Stimulated activated CD8-positive, alpha-beta memory T cell treated with anti-CD3 and anti-CD28 coated beads, Interleukin-4, amount 100 ng/mL, for 48 hours (primary cell): ENCODE measurements around the gene MRE11.

Experiments
- DNase-seq: peaks from one replicate; pipeline ENCODE4 v3.0.0-alpha.2; 2020

Gene MRE11

GRCh38 chr11:94504689-94505293, 11.1 kb upstream of the MRE11 start:
- no peak for DNase-seq

GRCh38 chr11:94501522-94501921, 7.9 kb upstream of the MRE11 start:
- no peak for DNase-seq

DNA sequence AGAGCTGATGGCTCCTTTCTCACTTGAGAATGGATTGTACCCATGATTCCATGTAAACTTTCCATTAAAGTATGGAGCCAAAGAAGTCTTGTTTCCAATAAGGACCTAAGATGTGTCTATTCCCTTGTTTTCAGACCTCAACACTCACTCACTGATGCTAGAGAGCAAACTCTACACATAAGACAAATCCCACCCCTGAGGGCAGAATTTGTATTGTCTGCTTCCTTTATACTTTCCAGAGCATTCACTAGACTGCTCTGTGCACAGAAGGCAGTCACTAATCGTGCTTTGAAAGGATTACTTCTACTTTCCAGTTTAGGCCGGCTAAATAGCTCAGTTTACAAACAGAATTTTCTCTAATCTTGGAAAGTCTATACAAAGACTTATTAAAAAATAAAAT, 6.5 kb upstream of the MRE11 start:
- DNase-seq, result no peak

- no peak for DNase-seq
Observed at GRCh38 chr11:94494126-94494680, 559 bp upstream of the MRE11 start.

DNA sequence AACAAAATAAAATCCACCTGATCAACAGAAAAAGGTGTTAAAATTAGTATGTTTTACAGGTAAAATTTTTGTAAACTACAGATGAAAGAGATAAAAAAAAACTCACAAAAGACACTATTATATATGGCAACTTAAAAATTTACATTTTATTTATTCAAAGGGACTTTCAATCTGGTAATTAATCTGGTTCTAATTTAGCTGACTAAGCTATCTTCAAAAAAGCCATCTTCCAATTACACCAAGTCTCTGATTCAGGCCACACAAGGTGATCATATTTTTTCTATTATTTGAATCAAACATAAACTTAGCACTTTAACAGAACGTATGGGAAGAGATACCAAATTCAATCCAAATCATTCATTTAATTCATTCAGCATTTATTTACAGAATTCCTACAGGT, 7.6 kb downstream of the MRE11 start:
- DNase-seq, result no peak

DNA sequence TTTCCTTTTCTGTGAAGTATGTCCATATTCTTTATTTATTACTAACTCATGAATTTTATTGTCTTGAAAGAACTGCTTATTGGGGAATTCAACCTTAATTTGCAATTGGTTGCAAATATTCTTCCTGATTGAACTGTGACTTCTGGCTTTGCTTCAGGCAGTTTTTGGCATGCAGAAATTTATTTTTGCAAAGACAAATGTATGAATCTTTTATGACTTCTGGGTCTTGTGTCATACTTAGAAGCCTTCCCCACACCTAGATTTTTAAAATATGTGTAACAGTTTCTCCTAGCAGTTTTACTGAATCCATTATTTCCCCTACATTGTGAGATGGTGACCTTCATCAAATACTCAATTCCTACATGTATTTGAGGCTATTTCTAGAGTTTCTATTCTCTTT, 12.3 kb downstream of the MRE11 start:
- no peak for DNase-seq

DNA sequence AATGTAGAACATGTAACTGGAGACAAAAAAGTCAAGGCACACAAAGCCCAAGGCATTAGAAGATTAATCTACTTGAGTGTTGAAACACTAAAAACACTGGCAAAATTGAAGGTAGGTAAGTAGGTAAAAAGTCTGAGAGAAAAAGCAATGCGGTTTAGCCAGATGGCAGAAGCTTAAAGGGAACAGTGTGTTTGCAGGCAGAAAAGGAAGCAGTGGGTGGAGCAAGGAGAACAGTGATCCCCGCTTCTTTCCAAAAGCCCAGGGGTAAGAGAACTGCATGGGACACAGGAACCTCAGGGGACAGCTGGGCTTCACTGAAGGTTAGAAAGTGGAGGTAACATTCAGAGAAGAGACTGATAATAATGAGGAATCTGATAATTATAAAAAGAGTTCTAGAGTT, 16.0 kb downstream of the MRE11 start:
- DNase-seq, result no peak

DNA sequence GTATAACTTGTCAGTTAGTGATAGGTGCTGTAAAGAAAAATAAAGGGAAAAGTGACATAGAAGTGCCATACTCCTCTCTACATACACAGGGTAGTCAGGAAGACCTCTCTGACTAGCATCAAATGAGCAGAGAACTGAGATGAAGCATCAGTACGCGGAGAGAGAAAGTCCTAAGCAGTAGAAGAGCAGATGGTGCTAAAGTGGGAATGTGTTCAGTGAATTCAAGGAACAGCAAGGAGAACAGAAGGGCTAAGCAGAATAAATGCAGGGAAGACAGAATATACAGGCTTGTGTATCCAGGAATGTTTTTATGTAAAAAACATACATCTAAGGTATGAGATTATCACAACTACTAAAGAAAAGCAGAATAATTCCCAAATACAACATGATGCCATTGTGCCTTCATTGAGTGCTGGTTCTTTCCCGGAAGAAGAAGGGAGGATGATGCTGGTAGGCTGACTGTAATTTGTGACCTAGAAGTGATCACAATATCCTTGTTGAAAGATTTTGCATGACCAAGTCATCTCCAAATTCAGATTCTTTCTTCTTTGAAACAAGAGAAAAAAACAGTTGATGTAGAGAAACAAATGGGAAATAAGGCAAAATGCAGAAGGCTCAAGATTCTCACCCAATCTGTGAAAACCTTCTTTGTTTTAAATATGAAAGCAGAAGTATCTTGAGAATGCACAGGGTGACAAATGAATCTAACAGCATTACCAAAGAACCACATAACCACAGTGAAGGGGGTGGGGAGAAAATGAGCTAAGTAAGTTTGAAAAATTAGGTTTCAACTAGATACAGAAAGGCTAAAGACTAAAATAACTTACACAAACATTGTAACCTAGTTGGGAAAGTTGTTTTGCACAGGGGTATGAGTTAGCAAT, 20.5 kb downstream of the MRE11 start:
- DNase-seq, result no peak

GRCh38 chr11:94469416-94469815, 24.2 kb downstream of the MRE11 start:
- no peak for DNase-seq

DNA sequence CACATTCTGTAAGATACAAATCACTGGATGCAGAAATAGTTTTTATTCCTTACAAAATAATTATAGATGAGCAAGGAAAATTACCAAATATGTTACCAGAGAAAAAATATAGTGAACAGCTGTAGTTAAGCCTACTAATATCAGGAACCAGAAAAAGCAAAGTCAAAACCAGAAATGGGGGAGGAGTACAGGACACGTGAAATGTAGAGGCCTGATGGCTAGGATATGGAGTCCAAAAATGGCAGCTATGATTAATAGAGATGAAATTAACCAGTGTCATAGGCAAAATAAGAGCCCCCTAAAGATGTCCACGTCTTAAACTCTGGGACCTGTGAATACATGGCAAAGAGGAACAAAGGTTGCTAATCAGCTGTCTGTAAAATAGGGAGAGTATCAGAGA, 34.1 kb downstream of the MRE11 start:
- DNase-seq, result no peak

GRCh38 chr11:94457118-94458029, 36.3 kb downstream of the MRE11 start:
- no peak for DNase-seq

DNA sequence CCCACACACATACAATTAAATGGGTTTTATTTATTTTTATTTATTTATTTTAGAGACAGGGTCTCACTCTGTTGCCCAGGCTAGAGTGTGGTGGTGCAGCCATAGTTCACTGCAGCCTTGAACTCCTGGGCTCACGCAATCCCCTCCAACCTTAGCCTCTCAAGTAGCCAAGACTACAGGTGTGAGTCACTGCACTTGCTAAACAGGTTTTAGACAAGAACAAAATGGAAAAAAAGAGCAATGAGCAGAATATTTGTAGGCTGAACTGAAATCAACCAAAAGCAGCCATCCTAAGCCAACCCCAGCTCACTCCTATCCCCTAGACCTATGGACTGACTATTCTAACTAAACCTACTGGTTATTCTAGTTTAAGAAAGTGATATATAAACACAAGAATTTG, 37.8 kb downstream of the MRE11 start:
- DNase-seq, result no peak

DNA sequence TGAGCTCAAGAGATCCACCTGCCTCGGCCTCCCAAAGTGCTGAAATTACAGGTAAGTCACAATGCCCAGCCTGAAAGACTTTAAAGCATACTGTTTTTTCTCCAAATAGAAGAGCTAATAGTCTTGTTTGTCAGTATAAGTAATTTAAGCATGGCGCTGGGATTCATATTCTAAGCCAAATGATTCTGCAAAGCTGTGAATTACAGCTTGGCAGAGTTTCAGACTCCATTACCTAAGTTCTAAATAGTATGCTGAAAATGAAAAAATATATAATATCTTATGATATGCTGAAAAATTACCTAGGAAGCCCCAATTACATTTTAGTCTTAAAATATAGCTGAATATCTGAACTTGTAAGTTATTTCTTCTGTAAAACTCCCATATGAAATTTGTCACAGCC, 39.3 kb downstream of the MRE11 start:
- no peak for DNase-seq

DNA sequence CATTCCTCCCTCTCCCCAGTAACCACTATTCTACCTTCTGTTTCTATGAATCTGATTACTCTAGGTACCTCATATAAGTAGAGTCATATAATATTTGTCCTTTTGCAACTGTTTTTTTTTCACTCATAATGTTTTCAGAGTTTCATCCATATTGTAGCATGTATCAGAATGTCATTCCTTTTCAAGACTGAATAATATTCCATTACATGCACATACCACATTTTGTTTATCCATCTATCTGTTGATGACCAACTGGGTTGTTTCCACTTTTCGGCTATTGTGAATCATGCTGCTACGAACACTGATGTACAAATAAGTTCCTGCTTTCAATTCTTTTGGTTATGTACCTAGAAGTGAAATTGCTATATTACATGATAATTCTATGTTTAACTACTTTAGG, 40.7 kb downstream of the MRE11 start:
- DNase-seq, result no peak

- DNase-seq, result no peak
Observed at GRCh38 chr11:94450048-94450447, 43.6 kb downstream of the MRE11 start.

DNA sequence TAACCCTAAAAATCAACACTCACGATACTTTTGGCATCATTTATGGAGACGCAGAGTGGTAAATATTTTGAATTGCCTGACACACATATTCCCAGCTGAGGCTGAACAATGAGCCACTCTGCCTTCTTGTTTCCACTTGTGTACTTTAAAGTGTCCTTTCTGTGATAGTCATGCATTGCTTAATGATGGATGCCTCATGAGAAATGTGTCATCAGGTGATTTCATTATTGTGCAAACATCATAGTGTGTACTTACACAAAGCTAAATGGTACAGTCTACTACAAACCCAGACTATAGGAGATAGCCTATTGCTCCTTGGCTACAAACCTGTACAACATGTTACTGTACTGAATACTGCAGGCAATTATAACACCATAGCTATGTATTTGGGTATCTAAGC, 44.2 kb downstream of the MRE11 start:
- no peak for DNase-seq

GRCh38 chr11:94449029-94449428, 44.6 kb downstream of the MRE11 start:
- DNase-seq, result no peak

GRCh38 chr11:94447149-94447548, 46.5 kb downstream of the MRE11 start:
- DNase-seq, result no peak

DNA sequence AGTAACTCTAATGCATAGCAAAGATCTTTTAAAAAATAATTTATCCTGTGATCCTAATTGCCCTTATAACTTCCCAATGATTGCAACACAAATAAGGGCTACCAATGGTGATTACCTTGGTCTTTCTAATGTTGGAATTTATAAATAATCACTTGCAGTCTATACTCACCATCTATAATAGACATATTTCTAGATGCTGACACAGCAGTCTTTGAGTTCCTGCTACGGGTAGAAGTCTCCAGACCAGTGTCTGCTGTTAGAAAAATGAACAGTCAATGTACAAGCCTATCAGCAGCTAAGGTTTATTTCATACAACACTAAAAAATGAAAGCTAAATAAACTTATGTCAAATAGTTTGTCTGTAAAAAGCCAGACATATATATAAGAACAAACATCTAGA, 48.0 kb downstream of the MRE11 start:
- DNase-seq, result no peak

DNA sequence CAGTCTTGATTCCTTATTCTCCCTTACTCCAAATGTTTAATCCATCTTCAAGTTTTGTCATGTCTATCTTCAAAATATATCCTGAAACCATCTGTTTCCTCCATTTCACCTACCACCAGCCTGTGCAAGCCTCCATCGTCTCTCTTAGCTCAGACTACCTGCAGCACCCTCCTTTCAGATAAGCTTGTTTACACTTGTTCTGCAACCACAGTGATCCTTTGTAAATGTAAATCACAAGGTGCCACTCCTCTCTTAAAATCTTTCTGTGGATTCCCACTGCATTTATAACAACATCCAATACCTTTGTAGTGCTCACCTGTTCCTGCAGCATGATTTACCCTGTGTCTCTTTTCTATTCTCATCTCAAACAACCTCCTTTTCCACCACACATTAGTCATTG, 60.6 kb downstream of the MRE11 start:
- no peak for DNase-seq

DNA sequence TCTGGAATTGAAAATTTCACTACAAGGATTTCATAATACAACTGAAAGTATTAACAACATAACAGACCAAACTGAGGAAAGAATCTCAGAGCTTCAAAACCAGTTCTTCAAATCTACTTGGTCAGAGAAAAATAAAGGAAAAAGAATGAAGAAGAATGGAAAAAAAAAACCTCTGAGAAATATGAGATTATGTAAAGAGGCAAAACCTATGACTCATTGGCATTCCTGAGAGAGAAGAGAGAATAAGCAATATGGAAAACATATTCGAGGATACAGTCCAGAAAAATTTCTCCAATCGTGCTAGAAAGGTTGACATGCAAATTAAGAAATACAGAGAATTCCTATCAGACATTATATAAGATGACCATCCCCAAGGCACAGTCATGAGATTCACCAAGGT, 69.0 kb downstream of the MRE11 start:
- no peak for DNase-seq

GRCh38 chr11:94424011-94424410, 69.6 kb downstream of the MRE11 start:
- no peak for DNase-seq

DNA sequence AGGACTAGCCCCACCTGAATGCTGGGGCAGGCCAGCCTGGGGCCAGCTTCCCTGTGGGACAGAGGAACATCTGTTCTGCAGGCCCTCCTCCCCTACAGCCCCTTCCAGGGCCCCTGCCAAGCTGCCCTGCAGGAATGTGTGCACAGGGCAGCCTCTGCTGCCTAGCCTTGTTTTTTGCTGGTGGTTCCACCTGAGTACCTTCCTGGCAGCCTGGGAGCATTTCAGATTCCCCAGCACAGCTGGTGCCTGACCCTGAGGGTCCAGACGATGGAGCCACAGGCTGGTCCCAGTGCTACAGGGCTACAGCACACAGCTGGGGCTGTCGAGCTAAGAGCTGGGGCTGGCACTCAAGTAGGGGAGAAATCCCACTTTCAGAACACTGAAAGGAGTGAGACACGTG, 70.1 kb downstream of the MRE11 start:
- no peak for DNase-seq
